GM18951 (cell line): ENCODE results near the gene NDST3.

ENCODE experiments used
- POLR2A ChIP-seq: IDR thresholded peaks from 4 replicates; pipeline ENCODE4 v1.6.1; 2011; ENCODE audit warnings: mild to moderate bottlenecking; ENCODE audit not compliant: insufficient read length, insufficient read depth; ENCODE audit errors: extremely low read depth
- in situ Hi-C: fragments of 300-500 bp; cut with MboI; formaldehyde crosslinking; loops from one replicate; pipeline ENCODE4 v1.12.0; 2022; ENCODE audit warnings: low sequenced_read_pairs, mixed read lengths, inconsistent platforms; ENCODE audit not compliant: unreplicated experiment

NDST3 gene

GRCh38 chr4:118034053-118034785 is at the start of gene NDST3:
Gene NDST3, plus strand, starts transcription at chr4:118034486. Its CDS starts 19,425 bp downstream, at chr4:118053911.
- TF ChIP-seq POLR2A: no peak
- in situ Hi-C loops: no loop called here

- no peak for TF ChIP-seq POLR2A
- in situ Hi-C loops: no loop called here
These were observed 48.0 kb upstream of the NDST3 start for GRCh38 chr4:117986321-117986720.

GRCh38 chr4:117987464-117987863 is 46.8 kb upstream of the NDST3 start:
- in situ Hi-C loops: no loop called here
- no peak for TF ChIP-seq POLR2A

- in situ Hi-C loops: no loop called here
These were observed 37.4 kb upstream of the NDST3 start for GRCh38 chr4:117996891-117997290.

GRCh38 chr4:118004088-118004487 is 30.2 kb upstream of the NDST3 start:
- in situ Hi-C loops: no loop called here
- no peak for TF ChIP-seq POLR2A

More at GRCh38 chr4:117996891-117997290, 37.4 kb upstream of the NDST3 start:
- TF ChIP-seq POLR2A: no peak

GRCh38 chr4:118005883-118006282 is 28.4 kb upstream of the NDST3 start:
- in situ Hi-C loops: no loop called here

GRCh38 chr4:118012142-118012541 is 22.1 kb upstream of the NDST3 start:
- in situ Hi-C loops: no loop called here
- TF ChIP-seq POLR2A: no peak

More at GRCh38 chr4:118005883-118006282, 28.4 kb upstream of the NDST3 start:
- no peak for TF ChIP-seq POLR2A

- in situ Hi-C loops: no loop called here
- TF ChIP-seq POLR2A: no peak
These were observed 19.5 kb upstream of the NDST3 start for GRCh38 chr4:118014831-118015230.

- in situ Hi-C loops: no loop called here
- no peak for TF ChIP-seq POLR2A
These were observed 15.7 kb upstream of the NDST3 start for GRCh38 chr4:118018381-118019145.

- in situ Hi-C loops: no loop called here
- TF ChIP-seq POLR2A: no peak
These were observed 7.5 kb upstream of the NDST3 start for GRCh38 chr4:118026806-118027205.

- no peak for TF ChIP-seq POLR2A
- in situ Hi-C loops: no loop called here
These were observed 5.1 kb upstream of the NDST3 start for GRCh38 chr4:118029224-118029623.

- no peak for TF ChIP-seq POLR2A
- in situ Hi-C loops: no loop called here
These were observed 1.6 kb upstream of the NDST3 start for GRCh38 chr4:118032691-118033090.

GRCh38 chr4:118033148-118034052 is 886 bp upstream of the NDST3 start:
- in situ Hi-C loops: no loop called here
- TF ChIP-seq POLR2A: no peak
